Coronary artery (tissue), 2 donors: Measurements from ENCODE around the gene MRPL12.
"Not testable (repeated sequence)": the region's sequence is repeated elsewhere in the genome, so short reads cannot be mapped to it uniquely, and the experiment has no call there.

Experiments
- DNase-seq: peaks from one replicate; pipeline ENCODE4 v3.0.0-alpha.2; 2017; ENCODE audit warnings: low spot score
- H3K27ac ChIP-seq, 2 donors: fragments of 200-600 bp; sonication (generic); one replicate each; pipeline ENCODE4 v1.5.1; 2016 to 2019
- H3K4me3 ChIP-seq: fragments of 200-600 bp; sonication (generic); 2 replicates; pipeline ENCODE4 v1.5.1; 2016; ENCODE audit warnings: mild to moderate bottlenecking, moderate library complexity
- CTCF ChIP-seq: fragments of 200-600 bp; sonication (generic); IDR thresholded peaks from one replicate; pipeline ENCODE4 v1.5.1; 2019; ENCODE audit warnings: antibody characterized with exemption

MRPL12 gene

GRCh38 chr17:81672504-81672903 is 30.7 kb upstream of the MRPL12 start:
- Histone ChIP-seq H3K27ac (no peak overlapping the region), H3K4me3 (no peak overlapping the region)
- no peak for DNase-seq
- no peak for TF ChIP-seq CTCF

- no peak for DNase-seq
- no peak overlapping the region for H3K27ac ChIP-seq
- no peak for TF ChIP-seq CTCF
- no peak overlapping the region for H3K4me3 ChIP-seq
Measured at GRCh38 chr17:81672954-81673353, 30.2 kb upstream of the MRPL12 start.

GRCh38 chr17:81673561-81674258 is 29.5 kb upstream of the MRPL12 start:
- no peak overlapping the region for H3K4me3 ChIP-seq
- DNase-seq: no peak
- no peak for TF ChIP-seq CTCF
- no peak overlapping the region for H3K27ac ChIP-seq

- peak; percentile 54 for TF ChIP-seq CTCF
- not testable (repeated sequence) for H3K27ac ChIP-seq, H3K4me3 ChIP-seq, DNase-seq
Measured at GRCh38 chr17:81675515-81676221, 27.5 kb upstream of the MRPL12 start.

- no peak overlapping the region for H3K4me3 ChIP-seq
- DNase-seq: no peak
- H3K27ac ChIP-seq: no peak overlapping the region
- TF ChIP-seq CTCF: no peak
Measured at GRCh38 chr17:81676906-81677305, 26.3 kb upstream of the MRPL12 start.

- DNase-seq: no peak
- TF ChIP-seq CTCF: no peak
- Histone ChIP-seq H3K27ac (no peak overlapping the region), H3K4me3 (no peak overlapping the region)
Measured at GRCh38 chr17:81680150-81680549, 23.0 kb upstream of the MRPL12 start.

GRCh38 chr17:81681672-81682071 is 21.5 kb upstream of the MRPL12 start:
- no peak overlapping the region for H3K27ac ChIP-seq
- no peak for TF ChIP-seq CTCF
- H3K4me3 ChIP-seq: no peak overlapping the region
- no peak for DNase-seq
